NCI-H345 treated with DMSO at 0.1 percent for 48 hours (cell line): ENCODE results near the gene TAMALIN.

Experiments
- DNase-seq: peaks from one replicate; lab custom pipeline; 2025; ENCODE audit not compliant: unreplicated experiment; lab: John Stamatoyannopoulos, UW

The TAMALIN gene

GRCh38 chr12:52053536-52054209 lies 46.9 kb downstream of the TAMALIN start:
- DNase-seq: no peak

DNA sequence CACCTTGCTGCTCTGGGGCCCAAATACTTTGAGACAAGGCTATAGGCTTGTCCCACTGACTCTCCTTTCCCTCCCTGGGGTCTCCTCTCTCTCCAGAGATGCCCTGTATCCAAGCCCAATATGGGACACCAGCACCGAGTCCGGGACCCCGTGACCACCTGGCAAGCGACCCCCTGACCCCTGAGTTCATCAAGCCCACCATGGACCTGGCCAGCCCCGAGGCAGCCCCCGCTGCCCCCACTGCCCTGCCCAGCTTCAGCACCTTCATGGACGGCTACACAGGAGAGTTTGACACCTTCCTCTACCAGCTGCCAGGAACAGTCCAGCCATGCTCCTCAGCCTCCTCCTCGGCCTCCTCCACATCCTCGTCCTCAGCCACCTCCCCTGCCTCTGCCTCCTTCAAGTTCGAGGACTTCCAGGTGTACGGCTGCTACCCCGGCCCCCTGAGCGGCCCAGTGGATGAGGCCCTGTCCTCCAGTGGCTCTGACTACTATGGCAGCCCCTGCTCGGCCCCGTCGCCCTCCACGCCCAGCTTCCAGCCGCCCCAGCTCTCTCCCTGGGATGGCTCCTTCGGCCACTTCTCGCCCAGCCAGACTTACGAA lies 47.6 kb downstream of the TAMALIN start:
- DNase-seq: no peak

- DNase-seq: no peak
Observed at GRCh38 chr12:52054833-52055730, 48.3 kb downstream of the TAMALIN start.

DNA sequence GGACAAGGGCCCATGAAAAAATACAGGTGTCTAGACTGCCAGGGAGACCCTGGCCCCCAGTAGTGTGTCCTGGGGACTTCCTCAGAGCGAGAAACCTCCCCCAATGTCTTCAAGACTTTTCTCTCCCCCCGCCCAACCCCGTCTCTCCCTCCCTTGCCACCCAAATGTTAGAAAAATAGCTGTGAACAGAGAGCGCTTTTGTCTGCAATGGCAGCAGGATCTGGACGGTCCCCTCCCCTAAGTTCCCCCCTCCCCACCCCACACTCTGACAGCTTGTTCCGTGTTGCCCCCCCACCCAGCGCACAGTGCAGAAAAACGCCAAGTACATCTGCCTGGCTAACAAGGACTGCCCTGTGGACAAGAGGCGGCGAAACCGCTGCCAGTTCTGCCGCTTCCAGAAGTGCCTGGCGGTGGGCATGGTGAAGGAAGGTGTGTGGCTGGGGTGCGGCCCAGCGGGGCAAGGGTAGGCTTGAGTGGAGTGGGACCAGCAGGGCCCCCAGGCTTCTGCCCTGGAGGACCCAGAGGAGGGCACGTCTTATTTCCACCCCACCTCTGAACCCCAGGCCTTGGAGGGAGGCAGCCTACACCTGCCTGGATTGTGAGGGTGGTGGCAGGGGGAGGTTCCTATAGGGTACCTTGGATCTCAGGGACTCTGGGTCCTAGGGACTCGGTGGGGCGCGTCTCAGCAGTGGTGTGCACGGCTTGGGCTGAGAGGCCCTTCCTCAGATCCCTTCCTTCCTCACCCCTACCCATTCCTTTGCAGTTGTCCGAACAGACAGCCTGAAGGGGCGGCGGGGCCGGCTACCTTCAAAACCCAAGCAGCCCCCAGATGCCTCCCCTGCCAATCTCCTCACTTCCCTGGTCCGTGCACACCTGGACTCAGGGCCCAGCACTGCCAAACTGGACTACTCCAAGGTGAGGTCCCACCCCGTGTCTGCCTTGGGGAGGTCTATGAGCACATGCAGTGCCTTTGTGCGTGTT lies 49.3 kb downstream of the TAMALIN start:
- DNase-seq: no peak

DNA sequence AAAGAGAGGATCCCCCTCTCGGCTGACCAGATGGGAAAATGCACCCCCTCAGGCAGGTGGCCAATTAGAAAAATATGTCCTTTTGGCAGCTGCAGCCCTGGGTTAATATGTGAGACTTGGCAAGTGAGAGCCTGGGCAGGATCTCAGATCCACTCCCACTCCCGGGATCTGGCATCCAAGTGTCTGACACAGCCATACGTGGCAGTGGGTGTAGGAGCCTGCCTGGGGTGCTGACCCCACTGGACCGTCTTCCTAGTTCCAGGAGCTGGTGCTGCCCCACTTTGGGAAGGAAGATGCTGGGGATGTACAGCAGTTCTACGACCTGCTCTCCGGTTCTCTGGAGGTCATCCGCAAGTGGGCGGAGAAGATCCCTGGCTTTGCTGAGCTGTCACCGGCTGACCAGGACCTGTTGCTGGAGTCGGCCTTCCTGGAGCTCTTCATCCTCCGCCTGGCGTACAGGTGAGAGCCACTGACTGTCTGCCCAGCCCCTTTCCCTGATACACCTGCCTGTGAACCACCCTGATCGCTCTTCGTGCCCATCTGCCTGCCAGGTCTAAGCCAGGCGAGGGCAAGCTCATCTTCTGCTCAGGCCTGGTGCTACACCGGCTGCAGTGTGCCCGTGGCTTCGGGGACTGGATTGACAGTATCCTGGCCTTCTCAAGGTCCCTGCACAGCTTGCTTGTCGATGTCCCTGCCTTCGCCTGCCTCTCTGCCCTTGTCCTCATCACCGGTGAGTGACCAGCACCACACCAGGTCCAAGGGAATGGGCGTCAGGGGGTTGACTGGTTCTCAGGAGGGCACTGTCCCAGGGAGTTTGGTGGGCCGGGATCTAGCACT lies 50.3 kb downstream of the TAMALIN start:
- no peak for DNase-seq

- no peak for DNase-seq
Observed at GRCh38 chr12:52057638-52058576, 51.2 kb downstream of the TAMALIN start.

- no peak for DNase-seq
Observed at GRCh38 chr12:52058631-52059361, 52.0 kb downstream of the TAMALIN start.

- DNase-seq: no peak
Observed at GRCh38 chr12:52059582-52060497, 53.1 kb downstream of the TAMALIN start.

GRCh38 chr12:52060498-52061177 lies 53.9 kb downstream of the TAMALIN start:
- DNase-seq: no peak

DNA sequence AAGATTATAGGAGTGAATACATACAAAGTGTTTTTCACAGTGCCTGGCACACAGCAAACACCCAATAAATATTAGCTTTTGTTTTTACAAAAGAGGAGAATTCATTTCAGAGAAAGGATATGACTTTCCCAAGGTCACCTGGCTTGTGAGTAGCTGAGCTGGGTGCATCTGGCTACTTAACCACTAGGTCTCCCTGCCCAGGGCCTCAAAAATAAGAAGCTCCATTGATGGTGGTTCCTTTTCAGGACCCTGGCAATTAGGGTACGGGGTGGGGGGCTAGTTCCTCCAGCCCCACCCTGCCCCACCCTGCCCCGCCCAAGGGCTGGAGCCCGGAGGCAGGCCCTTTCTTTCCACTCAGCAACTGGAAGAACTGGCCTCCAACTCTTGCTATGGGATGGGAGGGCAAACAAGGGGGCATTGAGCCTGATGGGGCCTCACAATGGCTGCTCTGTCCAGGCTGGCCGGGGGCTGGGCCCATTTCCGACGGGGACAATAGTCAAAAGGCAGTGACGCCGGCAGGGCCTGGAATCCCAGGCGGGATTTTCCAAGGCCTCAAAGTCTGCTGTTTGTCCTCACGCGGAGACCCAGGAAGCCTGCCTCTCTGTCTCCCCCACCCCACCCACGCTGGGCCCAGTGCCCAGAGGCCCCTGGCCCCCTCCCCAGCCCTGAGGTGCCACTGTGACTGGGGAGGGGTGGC lies 54.9 kb downstream of the TAMALIN start:
- DNase-seq: no peak

DNA sequence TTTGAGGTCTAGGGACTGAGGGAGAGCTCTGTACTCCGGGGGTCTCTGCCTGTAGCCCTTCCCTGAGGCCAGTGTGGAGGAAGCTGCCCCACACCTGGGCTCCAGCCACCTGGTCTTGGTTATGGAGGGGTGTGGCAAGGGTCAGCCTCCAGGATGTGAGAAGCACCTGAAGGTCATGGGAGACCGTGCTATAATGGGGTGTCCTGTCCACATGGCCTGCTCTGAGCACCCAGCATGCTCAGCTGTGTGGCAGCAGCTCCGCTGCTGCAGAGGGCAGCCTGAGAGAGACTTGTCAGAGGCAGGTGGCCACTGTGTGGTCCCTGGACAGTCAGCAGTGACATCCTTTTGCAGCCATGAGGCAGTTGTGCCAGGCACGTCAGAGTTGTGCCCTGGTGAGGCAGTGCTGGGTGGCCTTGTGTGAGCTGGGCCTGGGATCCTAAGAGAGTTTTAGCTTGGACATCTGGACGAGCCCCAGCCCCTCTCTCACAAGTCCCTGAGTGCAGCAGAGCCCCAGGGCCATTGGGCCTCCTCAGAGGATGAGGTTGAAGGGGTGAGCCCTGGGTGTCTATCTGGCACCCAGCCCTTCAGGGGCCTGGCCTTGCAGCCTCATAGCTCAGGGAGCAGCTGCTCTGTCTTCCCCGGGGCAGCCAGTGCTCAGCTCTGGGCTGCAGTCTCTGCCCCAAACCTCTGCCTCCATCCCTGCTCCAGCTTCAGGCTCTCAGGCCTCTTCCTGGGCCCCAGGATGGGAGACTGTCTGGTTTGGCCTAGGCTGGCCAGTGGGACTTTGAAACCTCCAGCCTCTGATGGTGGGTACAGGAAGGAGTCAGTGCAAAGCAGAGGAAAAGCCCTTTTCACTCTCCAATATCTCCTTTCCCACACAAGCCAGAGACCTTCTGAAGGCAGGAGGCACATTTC lies 55.7 kb downstream of the TAMALIN start:
- DNase-seq: no peak

GRCh38 chr12:52063082-52063924 lies 56.6 kb downstream of the TAMALIN start:
- no peak for DNase-seq

DNA sequence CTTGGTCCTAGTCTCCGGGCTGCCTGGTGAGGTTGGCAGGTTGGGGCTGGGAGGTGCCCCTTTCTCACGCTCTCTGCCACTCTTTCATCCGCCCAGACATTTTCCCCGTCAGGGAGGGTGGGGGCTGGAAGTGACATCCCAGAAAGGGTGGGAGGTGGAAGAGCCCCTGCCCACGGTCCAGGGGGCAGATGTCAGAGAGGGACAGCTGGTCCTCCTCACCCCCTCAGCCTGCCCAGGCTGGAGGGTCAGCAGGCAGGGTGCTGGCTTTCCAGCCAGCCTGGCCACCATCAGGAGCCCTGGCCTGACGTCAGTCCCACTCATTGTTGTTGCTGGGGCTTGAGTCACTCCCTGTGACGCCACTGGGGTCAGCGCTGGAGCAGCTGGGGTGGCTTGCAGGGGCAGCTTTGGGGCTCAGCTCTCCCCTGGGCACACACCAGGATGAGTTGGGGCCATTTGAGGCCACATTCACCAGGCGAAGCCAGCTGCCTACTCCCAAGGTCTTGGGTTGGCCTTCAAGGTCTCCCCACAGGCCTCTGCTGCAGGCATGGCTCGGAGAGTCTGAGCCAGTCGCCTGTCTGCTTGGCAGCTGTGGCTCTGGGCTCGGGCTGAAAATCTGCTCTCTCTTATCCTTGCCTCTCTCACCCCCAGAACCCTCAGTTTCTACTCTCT lies 57.4 kb downstream of the TAMALIN start:
- DNase-seq: no peak
